Nephron progenitor cell (in vitro differentiated cells): ENCODE measurements around the gene OR5K2.

Source experiments
- DNase-seq: peaks from one replicate; pipeline ENCODE4 v3.0.0; 2021
- H3K27ac Mint-ChIP-seq: 2 replicates; pipeline ENCODE4 v1.8.0; 2021; ENCODE audit warnings: mild to moderate bottlenecking, moderate library complexity, mixed read lengths
- H3K27me3 Mint-ChIP-seq: 2 replicates; pipeline ENCODE4 v1.8.0; 2021; ENCODE audit warnings: mild to moderate bottlenecking, low read depth, mixed read lengths; ENCODE audit not compliant: poor library complexity
- H3K36me3 Mint-ChIP-seq: 2 replicates; pipeline ENCODE4 v1.8.0; 2021; ENCODE audit warnings: low read depth, mixed read lengths
- H3K4me1 Mint-ChIP-seq: 2 replicates; pipeline ENCODE4 v1.8.0; 2021; ENCODE audit warnings: mixed read lengths
- H3K4me3 Mint-ChIP-seq: 2 replicates; pipeline ENCODE4 v1.8.0; 2021; ENCODE audit warnings: mild to moderate bottlenecking, moderate library complexity, mixed read lengths
- H3K9me3 Mint-ChIP-seq: 2 replicates; pipeline ENCODE4 v1.8.0; 2021; ENCODE audit warnings: mild to moderate bottlenecking, moderate library complexity, mixed read lengths
- TF ChIP-seq, protein P1 (sequence below): fragments of 200-600 bp; sonication (generic); IDR thresholded peaks from 2 replicates; pipeline ENCODE4 v1.5.0; 2021; ENCODE audit warnings: antibody characterized with exemption

The OR5K2 gene

DNA sequence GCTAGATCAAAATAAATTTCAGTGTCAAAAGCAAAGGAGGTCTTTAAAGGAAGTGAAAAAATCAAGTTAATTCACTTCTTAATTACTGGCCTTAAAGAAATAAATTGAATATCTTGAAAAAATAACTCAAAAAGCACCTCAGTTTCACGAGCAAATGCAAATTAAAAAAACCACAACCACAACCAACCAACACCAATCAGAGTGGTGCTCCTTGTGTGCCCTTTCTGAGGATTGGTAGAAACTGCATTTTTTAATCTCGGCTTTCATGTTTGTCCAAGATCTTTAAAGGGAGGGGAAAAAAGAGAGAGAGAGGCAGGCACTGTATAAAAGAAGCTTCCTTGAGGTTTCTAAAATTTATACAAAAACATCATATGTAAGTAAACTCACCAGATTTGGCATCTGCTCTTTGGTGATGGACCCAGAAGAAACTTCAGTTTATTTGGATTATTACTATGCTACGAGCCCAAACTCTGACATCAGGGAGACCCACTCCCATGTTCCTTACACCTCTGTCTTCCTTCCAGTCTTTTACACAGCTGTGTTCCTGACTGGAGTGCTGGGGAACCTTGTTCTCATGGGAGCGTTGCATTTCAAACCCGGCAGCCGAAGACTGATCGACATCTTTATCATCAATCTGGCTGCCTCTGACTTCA is 34.3 kb downstream of the OR5K2 start, which contains the start of gene GPR15:
Gene GPR15, plus strand, starts transcription at position 357 of the 653 bp plus-strand sequence. Its CDS starts 56 bp downstream, at position 413.
- H3K4me3 Mint-ChIP-seq = no peak within 1 kb of the TSS
- no peaks in the 10 kb centered on the region for H3K36me3 Mint-ChIP-seq
- no peaks in the 10 kb centered on the region for H3K27me3 Mint-ChIP-seq
- peak within 1 kb of the TSS; percentile 23 for H3K27ac Mint-ChIP-seq
- TF ChIP-seq, protein P1, sequence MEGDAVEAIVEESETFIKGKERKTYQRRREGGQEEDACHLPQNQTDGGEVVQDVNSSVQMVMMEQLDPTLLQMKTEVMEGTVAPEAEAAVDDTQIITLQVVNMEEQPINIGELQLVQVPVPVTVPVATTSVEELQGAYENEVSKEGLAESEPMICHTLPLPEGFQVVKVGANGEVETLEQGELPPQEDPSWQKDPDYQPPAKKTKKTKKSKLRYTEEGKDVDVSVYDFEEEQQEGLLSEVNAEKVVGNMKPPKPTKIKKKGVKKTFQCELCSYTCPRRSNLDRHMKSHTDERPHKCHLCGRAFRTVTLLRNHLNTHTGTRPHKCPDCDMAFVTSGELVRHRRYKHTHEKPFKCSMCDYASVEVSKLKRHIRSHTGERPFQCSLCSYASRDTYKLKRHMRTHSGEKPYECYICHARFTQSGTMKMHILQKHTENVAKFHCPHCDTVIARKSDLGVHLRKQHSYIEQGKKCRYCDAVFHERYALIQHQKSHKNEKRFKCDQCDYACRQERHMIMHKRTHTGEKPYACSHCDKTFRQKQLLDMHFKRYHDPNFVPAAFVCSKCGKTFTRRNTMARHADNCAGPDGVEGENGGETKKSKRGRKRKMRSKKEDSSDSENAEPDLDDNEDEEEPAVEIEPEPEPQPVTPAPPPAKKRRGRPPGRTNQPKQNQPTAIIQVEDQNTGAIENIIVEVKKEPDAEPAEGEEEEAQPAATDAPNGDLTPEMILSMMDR = no peak
- H3K9me3 Mint-ChIP-seq = no peaks in the 10 kb centered on the region
- peaks cover 17% of the 10 kb centered on the region for H3K4me1 Mint-ChIP-seq
- no peak for DNase-seq

DNA sequence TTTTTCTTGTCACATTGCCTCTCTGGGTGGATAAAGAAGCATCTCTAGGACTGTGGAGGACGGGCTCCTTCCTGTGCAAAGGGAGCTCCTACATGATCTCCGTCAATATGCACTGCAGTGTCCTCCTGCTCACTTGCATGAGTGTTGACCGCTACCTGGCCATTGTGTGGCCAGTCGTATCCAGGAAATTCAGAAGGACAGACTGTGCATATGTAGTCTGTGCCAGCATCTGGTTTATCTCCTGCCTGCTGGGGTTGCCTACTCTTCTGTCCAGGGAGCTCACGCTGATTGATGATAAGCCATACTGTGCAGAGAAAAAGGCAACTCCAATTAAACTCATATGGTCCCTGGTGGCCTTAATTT is 34.8 kb downstream of the OR5K2 start:
- H3K36me3 Mint-ChIP-seq = no peaks in the 10 kb centered on the region
- no peak for DNase-seq
- no peak overlapping the region for H3K4me3 Mint-ChIP-seq
- H3K27me3 Mint-ChIP-seq = no peaks in the 10 kb centered on the region
- TF ChIP-seq, protein P1 = no peak
- no peaks in the 10 kb centered on the region for H3K9me3 Mint-ChIP-seq
- peaks cover 17% of the 10 kb centered on the region for H3K4me1 Mint-ChIP-seq
- H3K27ac Mint-ChIP-seq = no peak overlapping the region

DNA sequence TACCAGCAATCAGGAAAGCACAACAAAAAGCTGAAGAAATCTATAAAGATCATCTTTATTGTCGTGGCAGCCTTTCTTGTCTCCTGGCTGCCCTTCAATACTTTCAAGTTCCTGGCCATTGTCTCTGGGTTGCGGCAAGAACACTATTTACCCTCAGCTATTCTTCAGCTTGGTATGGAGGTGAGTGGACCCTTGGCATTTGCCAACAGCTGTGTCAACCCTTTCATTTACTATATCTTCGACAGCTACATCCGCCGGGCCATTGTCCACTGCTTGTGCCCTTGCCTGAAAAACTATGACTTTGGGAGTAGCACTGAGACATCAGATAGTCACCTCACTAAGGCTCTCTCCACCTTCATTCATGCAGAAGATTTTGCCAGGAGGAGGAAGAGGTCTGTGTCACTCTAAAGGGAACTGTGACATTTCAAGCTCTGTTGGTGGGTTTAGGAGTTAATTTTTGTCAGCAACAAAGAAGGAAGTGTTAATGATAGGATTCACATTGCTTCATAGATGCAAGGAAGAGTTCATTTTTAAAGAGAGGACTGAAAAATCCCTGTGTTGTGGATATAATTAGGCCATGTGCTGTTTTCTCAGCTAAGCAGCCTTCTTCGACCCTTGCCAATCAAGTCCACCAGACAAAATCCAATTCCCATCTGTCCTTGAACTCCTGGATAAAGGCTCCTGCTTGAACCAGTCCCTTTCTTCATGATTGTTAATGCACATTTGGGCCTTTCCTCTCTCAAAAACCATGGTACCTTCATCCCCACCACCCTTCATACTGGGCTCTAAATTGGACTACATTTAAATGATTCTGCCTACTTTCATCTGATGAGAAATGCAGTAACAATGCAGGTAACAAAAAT is 35.5 kb downstream of the OR5K2 start:
- H3K36me3 Mint-ChIP-seq = no peaks in the 10 kb centered on the region

DNA sequence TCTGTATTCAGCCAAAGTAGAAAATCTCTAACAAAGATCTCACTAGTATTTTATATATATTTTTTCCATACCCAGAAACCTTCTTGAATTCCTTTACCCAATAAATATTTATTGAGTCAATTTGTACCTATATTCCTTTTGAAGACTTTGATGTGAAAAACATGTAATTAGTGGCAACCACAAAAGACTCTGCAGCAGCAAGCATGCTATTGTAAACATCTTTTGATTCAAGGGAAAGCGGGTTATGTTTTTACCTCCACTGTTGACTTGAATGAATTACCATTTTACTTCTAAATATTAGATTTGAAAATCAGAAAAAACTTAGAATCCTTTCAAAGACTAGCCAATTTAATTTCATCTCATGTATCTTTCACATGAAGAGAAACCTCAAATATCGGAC is 36.7 kb downstream of the OR5K2 start:
- H3K4me3 Mint-ChIP-seq = no peak overlapping the region

More for the DNA sequence above, 35.5 kb downstream of the OR5K2 start:
- no peaks in the 10 kb centered on the region for H3K9me3 Mint-ChIP-seq
- H3K27ac Mint-ChIP-seq = peak overlapping the region; percentile 23
- no peak for DNase-seq
- peaks cover 17% of the 10 kb centered on the region for H3K4me1 Mint-ChIP-seq
- H3K27me3 Mint-ChIP-seq = no peaks in the 10 kb centered on the region
- no peak overlapping the region for H3K4me3 Mint-ChIP-seq
- TF ChIP-seq, protein P1 = no peak

DNA sequence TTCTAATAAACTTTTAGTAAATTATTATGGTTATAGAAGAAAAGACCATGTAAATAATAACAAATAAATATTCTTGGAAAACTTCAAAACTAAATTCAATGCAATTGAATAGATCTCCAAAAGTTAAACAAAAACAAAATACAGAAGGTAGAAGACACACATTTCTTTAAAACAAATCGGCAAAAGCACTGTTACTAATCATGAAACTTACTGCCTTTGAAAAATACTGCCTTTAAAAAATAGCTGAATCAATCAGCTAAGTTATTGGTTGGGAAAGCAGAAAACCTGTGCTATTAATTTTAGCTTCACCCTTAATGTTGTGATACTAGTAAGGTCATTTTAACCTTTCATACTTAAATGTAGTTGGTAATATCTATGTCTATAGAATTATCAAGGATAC is 37.3 kb downstream of the OR5K2 start:
- no peaks in the 10 kb centered on the region for H3K9me3 Mint-ChIP-seq
- no peaks in the 10 kb centered on the region for H3K27me3 Mint-ChIP-seq
- DNase-seq = no peak
- peaks cover 4% of the 10 kb centered on the region for H3K4me1 Mint-ChIP-seq
- no peak overlapping the region for H3K4me3 Mint-ChIP-seq
- no peaks in the 10 kb centered on the region for H3K36me3 Mint-ChIP-seq
- no peak overlapping the region for H3K27ac Mint-ChIP-seq
- TF ChIP-seq, protein P1 = no peak

More for the DNA sequence above, 36.7 kb downstream of the OR5K2 start:
- TF ChIP-seq, protein P1 = no peak
- Mint-ChIP-seq H3K27me3 (no peaks in the 10 kb centered on the region), H3K4me1 (peaks cover 8% of the 10 kb centered on the region), H3K27ac (no peak overlapping the region), H3K9me3 (no peaks in the 10 kb centered on the region), H3K36me3 (no peaks in the 10 kb centered on the region)
- no peak for DNase-seq
